NCI-H446 (cell line): ENCODE results near the gene ITSN2.
"Not testable (repeated sequence)": the region's sequence is repeated elsewhere in the genome, so short reads cannot be mapped to it uniquely, and the experiment has no call there.

Source experiments
- DNase-seq, 2 experiments: peaks; one replicate each; lab custom pipeline; 2025; lab: John Stamatoyannopoulos, UW

Gene ITSN2

DNA sequence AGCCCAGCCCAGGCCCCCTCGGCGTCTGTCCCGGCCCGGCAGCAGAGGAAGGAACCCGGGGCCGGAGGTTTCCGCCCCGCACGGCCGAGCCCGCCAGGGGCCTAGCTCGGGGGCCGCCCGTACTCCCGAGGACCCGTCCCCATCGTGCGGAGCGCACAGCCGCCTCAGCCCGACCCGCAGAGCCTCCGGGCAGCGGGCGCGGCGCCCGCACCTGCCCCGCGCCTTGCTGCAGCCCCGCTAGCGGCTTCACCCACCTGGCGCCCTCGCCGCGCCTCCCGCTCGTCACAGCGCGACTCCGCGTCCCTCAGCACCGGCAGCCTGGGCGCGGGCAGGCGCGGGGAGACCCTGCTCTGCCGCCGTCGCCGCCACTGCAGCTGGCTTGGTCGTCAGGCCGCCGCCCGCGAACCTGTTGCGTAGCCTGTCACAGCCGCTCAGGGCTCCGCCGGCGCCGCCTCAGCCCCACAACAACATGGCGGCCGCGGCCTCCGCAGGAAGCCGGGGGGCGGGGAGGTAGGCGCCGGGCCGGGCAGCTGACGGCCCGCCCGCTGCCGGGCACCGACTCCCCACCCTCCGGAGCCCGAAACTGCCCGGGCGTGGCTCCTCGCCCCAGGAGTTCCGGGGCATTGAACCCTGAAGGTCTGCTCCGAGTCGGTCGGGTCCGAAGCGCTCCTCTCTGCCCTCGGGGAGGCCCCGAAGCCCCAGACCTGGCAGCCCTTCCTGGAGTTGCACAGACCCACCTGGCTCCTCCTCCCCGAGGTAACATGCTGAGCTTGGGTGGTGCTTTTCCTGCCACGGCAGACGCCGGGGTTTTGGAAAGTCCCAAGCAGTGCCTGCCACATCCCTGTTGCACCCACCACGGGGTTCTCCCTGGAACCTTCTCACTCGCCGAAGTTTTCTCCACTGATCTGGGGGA lies at the start of gene ITSN2:
TSS of gene ITSN2 (minus strand) at position 487 of the 913 bp plus-strand sequence. CDS start 32,454 bp downstream, outside the sequence.
- DNase-seq = peak in 1 of 2 experiments; percentile 70

DNA sequence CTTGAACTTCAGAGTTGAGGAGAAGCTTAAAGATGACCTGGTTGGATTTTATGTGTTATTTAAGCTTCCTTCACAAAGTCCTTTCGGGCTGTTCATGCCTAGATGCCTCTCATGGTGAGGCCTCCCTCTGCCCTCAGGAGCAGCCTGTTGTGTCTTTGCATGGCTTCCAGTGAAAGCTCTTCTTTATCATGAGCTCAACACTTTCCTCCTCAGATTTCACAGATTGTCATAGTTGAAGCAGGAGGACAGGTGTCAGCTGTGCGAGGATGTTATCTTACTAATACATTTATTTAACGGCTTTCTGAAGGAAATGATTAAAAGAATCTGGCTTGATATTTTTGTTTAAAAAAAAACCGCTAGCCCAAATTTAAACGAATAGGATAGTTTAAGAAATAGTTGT lies 48.8 kb upstream of the ITSN2 start:
- no peak for DNase-seq

DNA sequence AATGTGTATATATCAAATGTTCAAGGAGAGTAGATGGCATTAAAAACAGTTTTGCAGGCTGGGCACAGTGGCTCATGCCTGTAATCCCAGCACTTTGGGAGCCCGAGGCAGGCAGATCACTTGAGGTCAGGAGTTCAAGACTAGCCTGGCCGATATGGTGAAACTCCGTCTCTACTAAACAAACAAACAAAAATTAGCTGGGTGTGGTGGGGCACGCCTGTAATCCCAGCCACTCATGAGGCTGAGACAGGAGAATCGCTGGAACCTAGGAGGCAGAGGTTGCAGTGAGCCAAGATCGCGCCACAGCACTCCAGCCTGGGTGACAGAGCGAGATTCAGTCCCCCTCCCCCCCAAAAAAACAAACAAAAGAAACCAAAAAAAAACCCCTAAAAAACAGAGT lies 48.4 kb upstream of the ITSN2 start:
- not testable (repeated sequence) for DNase-seq

DNA sequence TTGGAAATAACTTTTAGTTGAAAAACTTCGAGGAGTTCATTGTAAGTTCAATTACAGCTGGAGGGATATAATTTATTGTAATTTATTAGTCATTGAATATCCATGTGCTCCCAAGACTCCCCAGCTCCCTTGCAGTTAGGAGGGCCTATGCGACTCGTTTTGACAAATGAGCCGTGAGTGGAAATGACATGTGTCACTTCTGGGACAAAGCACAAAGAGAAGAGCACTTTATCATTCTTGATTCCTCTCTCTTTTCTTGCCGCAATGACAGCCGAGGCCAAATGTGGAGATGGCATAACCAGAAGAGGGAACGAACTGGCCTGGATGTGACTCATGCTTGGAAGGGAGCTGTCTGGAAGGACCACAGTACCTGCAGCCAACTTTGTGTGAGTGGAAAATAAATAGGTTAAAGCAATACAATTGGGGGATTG lies 44.2 kb upstream of the ITSN2 start:
- DNase-seq = peak in 1 of 2 experiments; percentile 3

DNA sequence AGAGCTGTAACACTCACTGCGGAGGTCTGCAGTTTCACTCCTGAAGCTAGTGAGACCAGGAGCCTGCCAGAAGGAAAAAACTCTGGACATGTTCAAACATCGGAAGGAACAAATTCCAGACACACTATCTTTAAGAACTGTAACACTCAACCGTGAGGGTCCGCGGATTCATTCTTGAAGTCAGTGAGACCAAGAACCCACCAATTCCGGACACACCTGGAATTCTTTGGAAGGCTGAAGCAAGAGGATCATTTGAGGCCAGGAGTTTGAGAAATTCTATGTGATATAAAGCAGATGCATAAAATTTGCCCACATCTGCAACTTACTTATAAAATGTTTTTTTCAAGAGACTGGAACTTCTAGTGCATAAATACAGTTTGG lies 43.5 kb upstream of the ITSN2 start:
- DNase-seq = no peak

DNA sequence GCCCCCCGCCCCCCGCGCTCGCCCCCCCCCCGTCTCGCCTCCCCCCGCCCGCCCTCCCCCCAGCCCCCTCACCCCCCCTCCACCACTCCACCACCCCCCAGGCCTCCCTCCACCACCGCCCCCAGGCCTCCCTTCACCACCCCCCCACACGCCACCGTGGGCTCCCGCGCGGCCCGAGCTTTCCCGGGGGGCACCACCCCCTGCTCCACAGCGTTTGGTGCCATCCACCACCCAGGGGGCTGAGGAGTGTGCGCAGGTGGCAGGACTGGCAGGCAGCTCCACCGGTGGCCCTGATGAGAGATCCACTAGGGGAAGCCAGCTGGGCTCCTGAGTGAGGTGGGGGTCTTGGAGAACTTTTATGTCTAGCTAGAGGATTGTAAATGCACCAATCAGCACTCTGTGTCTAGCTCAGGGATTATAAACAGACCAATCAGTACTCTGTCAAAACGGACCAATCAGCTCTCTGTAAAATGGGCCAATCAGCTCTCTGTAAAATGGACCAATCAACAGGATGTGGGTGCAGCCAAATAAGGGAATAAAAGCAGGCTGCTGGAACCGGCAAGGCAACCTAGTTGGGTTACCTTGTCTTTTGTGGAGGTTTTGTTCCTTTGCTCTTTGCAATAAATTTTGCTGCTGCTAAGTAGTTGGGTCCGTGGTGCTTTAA lies 43.0 kb upstream of the ITSN2 start:
- DNase-seq = no peak

DNA sequence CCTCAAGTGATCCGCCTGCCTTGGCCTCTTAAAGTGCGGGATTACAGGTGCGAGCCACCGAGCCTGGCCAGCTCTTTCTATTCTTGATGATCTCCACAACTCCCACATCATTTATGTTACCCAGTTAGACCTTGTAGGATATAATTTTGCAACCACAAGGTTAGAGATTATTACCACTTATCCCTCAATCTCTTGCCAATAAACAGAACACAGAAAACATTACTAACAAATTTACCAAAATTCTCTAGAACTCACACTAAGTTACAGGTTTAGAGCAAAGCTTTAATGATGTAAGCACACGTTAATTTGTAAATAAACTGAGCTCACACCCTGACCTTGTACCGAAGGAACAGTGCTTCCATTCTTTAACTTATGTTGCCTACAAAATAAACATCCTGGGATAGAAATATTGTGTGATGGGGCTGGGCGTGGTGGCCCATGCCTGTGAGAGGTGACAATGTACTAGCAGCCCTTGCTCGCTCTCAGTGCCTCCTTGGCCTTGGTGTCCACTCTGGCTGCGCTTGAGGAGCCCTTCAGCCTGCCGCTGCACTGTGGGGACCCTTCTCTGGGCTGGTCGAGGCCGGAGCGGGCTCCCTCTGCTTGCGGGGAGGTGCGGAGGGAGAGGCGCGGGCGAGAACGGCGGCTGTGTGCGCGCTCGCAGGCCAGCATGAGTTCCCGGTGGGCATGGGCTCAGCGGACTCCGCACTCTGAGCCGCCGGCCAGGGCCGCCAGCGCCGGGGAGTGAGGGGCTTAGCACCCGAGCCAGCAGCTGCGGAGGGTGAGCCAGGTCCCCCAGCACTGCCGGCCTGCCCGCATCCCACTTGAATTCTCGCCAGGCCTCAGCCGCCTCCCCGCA lies 42.1 kb upstream of the ITSN2 start:
- no peak for DNase-seq

DNA sequence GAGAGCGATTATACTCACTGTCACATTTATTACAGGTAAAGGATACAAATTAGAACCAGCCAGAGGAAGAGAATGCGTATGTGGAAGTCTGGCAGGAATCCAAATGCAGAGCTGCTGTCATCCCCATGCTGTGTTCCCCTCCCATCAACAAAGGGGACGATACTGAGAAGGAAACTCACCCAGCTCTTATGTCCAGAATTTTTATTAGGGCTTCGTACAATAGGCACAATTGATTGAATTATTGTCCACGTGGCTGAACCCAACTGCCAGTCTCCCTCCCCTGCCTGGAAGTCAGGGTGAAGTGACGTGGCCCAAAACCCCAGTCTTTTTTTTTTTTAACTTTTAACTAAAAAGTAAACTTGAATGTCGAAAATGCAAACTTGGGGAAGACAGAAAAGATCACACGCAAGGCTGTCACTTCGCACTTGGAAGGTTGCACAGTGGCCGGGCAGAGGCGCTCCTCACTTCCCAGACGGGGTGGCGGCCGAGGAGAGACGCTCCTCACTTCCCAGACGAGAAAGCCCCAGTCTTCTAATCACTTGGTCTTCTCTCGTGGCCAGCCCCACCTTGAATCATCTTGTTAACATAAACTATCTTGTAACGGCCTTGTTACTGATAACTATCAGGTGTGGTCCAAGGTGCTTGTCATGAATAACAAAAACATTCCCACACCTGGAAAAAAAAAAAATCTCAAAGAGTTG lies 40.0 kb upstream of the ITSN2 start:
- no peak for DNase-seq

DNA sequence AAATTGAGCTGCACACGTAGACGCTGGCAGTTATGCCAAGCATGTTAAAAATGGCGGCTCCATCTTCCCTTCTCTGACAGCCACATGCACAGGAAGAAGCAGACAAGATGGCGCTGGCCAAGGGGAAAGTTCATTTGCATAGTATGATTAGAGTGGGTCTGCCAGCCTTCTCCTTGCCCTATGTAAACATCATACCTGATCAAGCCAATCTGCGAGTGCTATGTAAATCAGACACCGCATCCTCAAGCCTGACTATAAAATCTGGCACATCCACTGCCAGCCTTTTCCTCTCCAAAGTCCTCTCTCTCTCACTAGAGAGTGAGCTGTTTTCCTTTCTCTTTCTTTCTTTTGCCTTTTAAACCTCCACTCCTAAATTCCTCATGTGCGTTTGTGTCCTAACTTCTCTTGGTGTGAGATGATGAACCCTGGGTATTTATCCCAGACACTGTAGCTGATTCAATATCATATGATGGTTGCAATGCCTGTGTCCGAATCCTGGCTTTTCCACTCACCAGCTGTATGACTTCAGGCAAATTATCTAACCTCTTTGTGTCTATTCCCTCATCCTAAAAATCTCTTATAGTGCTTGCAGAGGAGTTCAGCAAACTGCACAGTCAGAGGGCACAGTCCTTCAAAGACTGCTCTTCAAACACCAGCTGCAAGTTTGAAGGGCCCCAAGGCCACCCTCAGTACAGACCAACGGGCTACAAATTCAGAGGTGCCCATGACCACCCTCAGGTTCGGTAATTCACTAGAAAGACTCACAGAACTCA lies 39.3 kb upstream of the ITSN2 start:
- no peak for DNase-seq

DNA sequence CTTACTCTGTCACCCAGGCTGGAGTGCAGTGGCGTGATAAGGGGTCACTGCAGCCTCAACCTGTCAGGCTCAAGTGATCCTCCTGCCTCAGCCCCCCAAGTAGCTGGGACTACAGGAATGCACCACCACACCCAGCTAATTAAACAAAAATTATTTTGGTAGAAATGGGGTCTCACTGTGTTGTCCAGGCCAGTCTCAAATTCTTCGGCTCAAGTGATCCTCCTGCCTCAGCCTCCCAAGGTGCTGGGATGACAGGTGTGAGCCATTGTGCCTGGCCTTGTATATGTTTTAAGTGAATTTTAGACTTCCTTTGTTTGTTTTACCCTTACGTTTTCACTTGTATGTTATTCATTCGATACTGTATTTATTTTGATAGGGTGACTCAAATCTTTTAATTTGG lies 34.7 kb upstream of the ITSN2 start:
- no peak for DNase-seq

DNA sequence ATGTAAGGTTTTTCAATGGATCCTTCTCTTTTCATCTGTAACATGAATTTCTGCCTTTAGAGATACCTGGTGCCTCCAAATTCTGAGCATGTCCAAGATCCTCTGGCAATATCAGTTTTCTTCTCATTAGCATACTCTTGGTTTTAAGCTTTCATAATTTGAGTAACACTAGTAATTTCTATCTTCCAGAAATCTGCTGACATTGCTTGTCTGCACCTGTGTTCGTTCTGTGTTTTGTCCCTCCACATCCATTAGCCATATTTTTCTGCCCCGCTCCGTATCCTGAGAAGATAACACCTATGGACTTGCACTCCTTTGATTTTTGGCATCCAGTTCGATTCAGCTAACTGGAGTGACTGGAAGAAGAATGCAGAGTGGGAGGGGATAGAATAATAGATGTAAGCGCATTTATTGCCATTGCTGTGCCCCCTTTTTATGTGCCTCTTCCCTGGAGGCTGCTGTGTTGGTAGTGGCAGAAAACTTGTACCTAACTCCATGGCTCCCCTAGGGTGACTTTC lies 32.3 kb upstream of the ITSN2 start:
- DNase-seq = no peak

DNA sequence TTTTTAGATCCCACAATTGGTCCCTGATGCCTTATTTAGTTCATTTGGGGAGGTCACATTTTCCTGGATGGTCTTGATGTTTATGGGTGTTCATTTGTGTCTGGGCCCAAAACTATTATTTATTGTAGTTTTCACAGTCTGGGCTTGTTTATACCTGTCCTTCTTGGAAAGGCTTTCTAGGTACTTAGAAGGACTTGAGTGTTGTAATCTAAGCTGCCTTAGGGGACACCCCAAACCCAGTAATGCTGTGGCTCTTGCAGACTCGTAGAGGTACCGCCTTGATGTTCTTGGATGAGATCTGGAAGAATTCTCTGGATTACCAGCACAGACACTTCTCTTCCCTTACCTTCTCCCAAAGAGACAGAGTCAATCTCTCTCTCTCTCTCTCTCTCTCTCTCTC lies 25.0 kb upstream of the ITSN2 start:
- DNase-seq = no peak

DNA sequence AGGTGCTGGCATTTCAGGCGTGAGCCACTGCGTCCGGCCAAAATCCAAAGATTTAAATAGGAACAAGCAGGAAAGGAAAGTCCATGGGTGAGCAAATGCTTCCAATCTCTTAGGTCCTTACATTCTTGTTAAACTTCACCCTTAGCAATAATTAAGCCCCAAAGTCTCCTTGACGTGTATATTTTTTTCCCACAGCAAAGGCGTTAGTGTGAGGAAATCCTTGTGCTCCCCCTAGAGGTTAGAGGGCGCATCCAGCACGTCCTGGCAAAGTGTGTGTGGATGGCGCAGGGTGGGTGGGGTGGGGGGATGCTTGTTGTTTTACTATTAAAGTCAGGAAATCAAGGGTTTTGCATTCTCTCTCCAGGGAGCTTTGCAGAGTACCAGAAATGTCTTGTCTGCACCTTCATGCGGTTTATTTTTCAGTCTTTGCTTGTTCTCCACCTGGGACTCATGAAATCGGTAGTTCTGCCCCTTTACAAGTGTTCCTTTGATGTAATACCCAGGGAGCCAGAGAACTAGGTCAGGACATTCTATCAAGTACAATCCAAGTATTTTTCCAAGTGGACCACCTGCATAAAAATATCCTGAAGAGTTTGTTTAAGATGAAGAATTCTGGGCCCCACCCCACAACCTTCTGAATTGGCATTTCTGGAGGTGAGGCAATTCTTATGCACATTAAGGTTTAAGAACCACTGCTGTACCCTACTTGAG lies 22.2 kb upstream of the ITSN2 start:
- DNase-seq = peak; percentile 46 to 72

DNA sequence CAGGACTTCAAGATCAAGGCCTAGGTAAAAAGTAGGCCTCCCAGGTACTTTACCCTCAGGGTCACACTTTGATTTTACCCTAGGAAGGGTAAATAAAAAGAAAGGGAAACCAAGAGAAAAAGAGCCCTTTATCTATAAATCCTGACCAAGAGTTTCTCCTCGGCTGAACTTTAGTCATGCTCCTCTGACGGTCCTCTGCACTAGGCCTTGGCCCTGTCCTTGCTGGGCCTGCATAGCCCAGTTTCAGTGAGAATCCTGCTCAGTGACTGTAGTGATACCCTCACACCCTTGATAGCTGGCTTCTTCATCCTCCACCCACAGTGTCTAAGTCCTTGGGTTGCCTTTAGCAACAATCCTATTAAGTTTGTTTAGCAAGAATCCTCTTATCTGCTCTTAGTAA lies 20.5 kb upstream of the ITSN2 start:
- no peak for DNase-seq

DNA sequence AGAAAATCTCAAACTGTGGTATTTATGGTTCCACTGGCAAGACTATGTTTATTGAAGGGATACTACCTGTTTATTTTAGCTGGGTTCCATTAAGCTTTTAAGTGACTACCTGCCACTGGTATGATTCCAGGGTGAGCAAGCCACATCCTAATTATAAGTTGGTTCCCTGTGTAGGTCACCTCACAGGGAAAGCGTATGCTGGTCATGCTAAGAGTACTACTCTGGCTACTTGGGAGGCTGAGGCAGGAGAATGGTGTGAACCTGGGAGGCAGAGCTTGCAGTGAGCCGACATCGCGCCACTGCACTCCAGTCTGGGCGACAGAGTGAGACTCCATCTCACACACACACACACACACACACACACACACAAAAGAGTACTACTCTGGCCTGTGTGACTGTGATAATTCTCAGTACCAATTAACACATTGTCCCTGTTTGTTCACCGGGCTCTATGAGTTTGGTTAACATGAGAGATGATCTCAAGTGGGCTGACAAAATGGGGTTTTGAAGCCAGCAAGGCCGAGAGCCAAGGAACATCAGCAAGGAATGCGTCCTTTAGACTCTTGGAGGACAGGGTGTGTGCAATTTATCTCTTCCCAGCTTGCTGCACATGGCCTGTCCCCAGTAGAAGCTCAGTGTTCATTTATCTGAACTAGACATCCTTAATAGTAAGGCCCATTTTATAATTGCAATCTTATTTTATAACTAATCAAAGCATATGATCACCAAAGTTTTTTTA lies 15.2 kb upstream of the ITSN2 start:
- no peak for DNase-seq

DNA sequence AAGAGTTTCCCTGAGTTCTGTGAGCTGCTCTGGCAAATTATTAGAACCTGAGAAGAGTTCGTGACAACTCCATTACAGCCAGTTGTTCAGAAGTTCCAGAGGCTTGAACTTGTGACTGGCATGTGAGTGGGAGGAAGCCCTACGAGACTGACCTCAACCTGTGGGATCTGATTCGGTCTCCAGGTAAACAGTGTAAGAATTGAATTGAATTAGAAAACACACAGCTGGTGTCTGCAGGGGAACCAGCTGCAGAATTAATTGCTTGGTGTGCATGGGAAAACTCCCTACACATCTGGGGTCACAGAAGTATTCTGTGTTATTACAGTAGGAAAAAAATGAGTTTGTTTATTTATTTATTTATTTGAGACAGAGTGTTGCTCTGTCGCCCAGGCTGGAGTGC lies 14.0 kb upstream of the ITSN2 start:
- DNase-seq = no peak

DNA sequence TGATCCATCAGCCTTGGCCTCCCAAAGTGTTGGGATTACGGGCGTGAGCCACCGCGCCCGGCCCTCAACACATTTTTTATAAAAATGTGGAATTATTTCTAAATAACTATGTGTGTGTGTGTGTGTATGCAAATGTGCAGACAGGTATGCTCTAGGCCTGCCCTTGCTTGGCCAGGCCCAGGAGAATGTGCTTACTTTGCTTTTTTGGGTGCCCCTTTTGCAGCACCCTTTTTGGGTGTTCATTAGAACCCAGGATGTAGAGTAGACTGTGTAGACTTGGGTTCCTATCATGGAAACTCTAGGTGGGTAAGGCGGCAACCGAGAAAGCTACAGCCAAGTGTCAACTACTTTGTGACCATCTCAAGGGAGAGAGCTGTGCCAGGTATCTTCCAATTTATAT lies 11.7 kb upstream of the ITSN2 start:
- DNase-seq = no peak

DNA sequence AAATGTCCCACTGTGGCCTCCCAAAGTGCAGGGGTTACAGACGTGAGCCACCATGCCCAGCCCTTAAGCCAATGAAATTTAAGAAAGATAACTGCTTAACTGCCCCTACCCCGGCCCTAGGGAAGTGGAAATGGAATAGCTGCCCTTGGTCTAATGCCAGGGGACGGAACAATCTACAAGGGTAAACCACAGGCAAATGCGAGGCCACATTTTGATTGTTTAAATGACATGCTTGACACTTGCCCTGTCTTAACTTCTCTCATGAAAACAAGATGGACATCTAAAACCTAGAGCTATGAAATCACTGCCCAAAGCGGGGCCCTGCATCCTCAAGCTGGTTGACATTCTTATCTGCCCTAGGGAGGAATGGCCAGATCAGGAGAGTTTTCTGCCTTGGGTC lies 5.5 kb upstream of the ITSN2 start:
- DNase-seq = no peak

DNA sequence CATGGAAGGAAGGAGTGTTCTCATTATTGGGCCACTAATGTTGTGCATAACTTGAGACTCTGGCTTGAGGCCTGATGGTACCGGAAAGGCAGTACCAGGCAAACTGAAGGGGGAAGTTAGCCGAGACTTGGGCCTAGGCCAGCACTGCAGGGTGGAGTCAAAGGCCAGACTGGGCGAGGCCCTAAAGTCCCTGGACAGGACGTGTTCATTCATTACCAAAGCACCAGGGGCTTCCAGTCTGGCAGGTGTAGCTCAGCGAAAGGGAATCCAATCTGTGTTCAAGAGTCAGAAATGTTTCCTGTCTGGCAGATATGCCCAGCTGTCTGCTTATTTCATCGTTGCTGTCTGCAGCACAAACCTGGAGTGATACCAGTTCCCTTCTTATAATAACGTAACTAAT lies 4.7 kb upstream of the ITSN2 start:
- peak in 1 of 2 experiments; percentile 21 for DNase-seq
